ENCODE measurements around the gene JPH4. TPM values are rescaled to one million over a fixed set of nuclear protein-coding genes. Genes with fewer than 3 reads are reported as not detected.
A peak's percentile ranks its signal among the peaks of the same experiment; 100 is the strongest.

JPH4 gene
- total RNA-seq, 1 experiment from 2014 or later = 0.15 TPM

DNA sequence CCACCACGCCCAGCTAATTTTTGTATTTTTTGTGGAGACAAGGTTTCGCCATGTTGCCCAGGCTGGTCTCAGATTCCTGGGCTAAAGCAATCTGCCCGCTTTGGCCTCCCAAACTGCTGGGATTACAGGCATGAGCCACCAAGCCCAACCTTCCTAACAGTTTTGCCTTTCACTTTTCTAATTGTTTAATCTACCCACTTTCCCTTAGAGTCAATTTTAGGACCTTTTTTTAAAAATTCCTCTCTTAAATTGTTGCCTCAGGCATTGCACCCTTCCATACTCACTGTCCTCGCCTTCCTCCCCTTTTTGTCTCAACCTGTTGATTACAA, 38.5 kb downstream of the JPH4 start:
- Histone ChIP-seq H4K20me1 (ENCODE audit: insufficient read depth) (no peaks in the 10 kb centered on the region), H3K9me2 (ENCODE audit: insufficient read depth) (no peaks in the 10 kb centered on the region), H3K27me3 (ENCODE audit: insufficient read depth, low read length) (no peaks in the 10 kb centered on the region), H3K27ac (ENCODE audit: low read depth, low read length) (no peak overlapping the region), H3K9me3 (ENCODE audit: control insufficient read depth in 1 of 2, insufficient read depth in 1 of 2, low read depth in 1 of 2, low read length in 2 of 2) (no peaks in the 10 kb centered on the region), H3K9ac (ENCODE audit: low read length) (no peak overlapping the region), H3K4me3 (replicated peaks in 1 of 2; ENCODE audit: low read depth in 1 of 2, low read length in 2 of 2) (no peak overlapping the region), H3K36me3 (ENCODE audit: control insufficient read depth in 1 of 2, insufficient read depth in 2 of 2, low read length in 2 of 2) (no peaks in the 10 kb centered on the region), H3K4me1 (ENCODE audit: control insufficient read depth in 1 of 2, insufficient read depth in 2 of 2, low read length in 2 of 2) (peaks cover 0 to 9% of the 10 kb centered on the region in 2 experiments; a peak in 2 of 4 replicates), H3K4me2 (ENCODE audit: low read length) (no peak overlapping the region), H2AFZ (ENCODE audit: low read depth, low read length, poor library complexity, severe bottlenecking) (no peak overlapping the region), H3K79me2 (ENCODE audit: insufficient read depth, low read length) (no peaks in the 10 kb centered on the region)
- ChIA-PET POLR2A (no interaction called here), RAD21 (ENCODE audit: low non-redundant PET in 1 of 2, low total read pairs in 2 of 2, uncharacterized antibody in 2 of 2, unreplicated experiment in 2 of 2) (no interaction called here), CTCF (interaction anchor here (2.2 kb wide), 1 partner anchor 62 kb away, joined by 5 read pairs; no protein-coding TSS in a partner anchor)
- DNase-seq (ENCODE audit: low read depth, low spot score) (no peak), ATAC-seq (no peak)
- BruUV-seq (replicated peaks) = no TSS peak
- no peak for TF ChIP-seq POLR2AphosphoS5 (IDR thresholded peaks at IDR 0.05; ENCODE audit: low read depth, low read length)
- TF ChIP-seq FOSL1 (IDR thresholded peaks at IDR 0.05; ENCODE audit: low read depth) = no peak
- TF ChIP-seq CEBPB (IDR thresholded peaks at IDR 0.05; ENCODE audit: low read depth) = no peak
- no peak for TF ChIP-seq POLR2A (IDR thresholded peaks at IDR 0.05; ENCODE audit: borderline replicate concordance, extremely low read depth, insufficient read depth, insufficient read length)
- TF ChIP-seq SIN3A (IDR thresholded peaks at IDR 0.05; ENCODE audit: low read depth) = no peak
- TF ChIP-seq ZFX (IDR thresholded peaks at IDR 0.05) = no peak
- no peak for TF ChIP-seq SP1 (IDR thresholded peaks at IDR 0.05; ENCODE audit: low read depth)
- TF ChIP-seq EZH2 (IDR thresholded peaks at IDR 0.05) = no peak
- TF ChIP-seq JUND (IDR thresholded peaks at IDR 0.05) = no peak
- no peak for TF ChIP-seq SRF (IDR thresholded peaks at IDR 0.05; ENCODE audit: low read depth)
- TF ChIP-seq, protein P1, sequence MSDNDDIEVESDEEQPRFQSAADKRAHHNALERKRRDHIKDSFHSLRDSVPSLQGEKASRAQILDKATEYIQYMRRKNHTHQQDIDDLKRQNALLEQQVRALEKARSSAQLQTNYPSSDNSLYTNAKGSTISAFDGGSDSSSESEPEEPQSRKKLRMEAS (IDR thresholded peaks at IDR 0.05) = no peak
- intact Hi-C loops (cut with micrococcal nuclease) = loop anchor here (5.0 kb wide), 1 partner anchor 63 kb away; no protein-coding TSS in a partner anchor

DNA sequence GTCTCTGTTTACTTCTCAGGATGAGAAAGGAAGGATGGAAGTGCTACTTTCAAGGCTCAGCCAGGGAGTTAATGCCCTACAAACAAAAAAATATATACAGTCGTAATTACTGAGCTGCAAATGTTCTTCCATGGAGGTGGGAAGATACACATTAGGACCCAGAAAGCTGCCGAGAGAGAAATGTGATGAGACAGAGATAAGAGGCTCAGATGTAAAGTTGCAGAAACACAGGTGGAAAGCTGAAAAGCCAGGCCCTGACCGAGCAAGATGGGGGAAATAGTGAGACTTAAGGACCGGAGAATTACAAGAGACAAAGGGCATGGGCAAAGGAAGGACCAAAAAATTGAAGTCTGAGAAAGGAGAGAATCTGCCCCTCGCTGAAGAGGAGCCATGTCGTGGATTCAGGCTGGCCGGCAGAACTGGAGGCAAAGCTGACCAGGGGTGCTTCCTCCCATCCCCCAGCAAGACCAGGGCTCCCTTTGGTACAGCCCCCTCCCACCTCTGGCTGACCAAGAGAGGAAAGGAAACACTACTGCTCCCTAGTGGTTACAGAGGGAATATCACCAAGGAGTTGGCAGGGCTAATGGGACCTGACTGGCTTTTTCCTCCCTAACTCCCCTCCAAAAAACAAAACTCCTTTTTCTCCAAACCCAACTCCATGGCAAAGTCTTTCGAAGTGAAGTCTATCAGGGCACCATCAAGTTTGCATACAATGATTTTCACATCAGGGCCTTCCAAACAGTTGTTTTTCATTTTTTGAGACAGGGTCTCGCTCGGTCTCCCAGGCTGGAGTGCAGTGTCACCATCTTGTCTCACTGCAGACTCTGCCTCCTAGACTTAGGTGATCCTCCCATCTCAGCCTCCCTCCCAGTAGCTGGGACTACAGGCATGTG, 39.1 kb downstream of the JPH4 start:
- TF ChIP-seq TCF7L2 (IDR thresholded peaks at IDR 0.05; ENCODE audit: borderline replicate concordance, extremely low read depth, insufficient read depth, insufficient read length) (no peak), RAD21 (IDR thresholded peaks at IDR 0.05; ENCODE audit: low read depth) (peak; percentile 55)
- TF ChIP-seq, protein P2, sequence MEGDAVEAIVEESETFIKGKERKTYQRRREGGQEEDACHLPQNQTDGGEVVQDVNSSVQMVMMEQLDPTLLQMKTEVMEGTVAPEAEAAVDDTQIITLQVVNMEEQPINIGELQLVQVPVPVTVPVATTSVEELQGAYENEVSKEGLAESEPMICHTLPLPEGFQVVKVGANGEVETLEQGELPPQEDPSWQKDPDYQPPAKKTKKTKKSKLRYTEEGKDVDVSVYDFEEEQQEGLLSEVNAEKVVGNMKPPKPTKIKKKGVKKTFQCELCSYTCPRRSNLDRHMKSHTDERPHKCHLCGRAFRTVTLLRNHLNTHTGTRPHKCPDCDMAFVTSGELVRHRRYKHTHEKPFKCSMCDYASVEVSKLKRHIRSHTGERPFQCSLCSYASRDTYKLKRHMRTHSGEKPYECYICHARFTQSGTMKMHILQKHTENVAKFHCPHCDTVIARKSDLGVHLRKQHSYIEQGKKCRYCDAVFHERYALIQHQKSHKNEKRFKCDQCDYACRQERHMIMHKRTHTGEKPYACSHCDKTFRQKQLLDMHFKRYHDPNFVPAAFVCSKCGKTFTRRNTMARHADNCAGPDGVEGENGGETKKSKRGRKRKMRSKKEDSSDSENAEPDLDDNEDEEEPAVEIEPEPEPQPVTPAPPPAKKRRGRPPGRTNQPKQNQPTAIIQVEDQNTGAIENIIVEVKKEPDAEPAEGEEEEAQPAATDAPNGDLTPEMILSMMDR (IDR thresholded peaks at IDR 0.05 in 2 of 3, conservative IDR thresholded peaks at IDR 0.05 in 1 of 3; ENCODE audit: borderline replicate concordance in 1 of 3, insufficient read depth in 1 of 3, low read depth in 2 of 3, low read length in 2 of 3) = peak; percentile 42 to 85 (median 80); a peak in 5 of 6 replicates
- ATAC-seq (peak; percentile 95), DNase-seq (ENCODE audit: low read depth, low spot score) (peak; percentile 19)
- Histone ChIP-seq H3K27me3 (ENCODE audit: insufficient read depth, low read length) (no peaks in the 10 kb centered on the region), H3K9me3 (ENCODE audit: control insufficient read depth in 1 of 2, insufficient read depth in 1 of 2, low read depth in 1 of 2, low read length in 2 of 2) (no peaks in the 10 kb centered on the region), H3K9ac (ENCODE audit: low read length) (no peak overlapping the region), H3K79me2 (ENCODE audit: insufficient read depth, low read length) (no peaks in the 10 kb centered on the region), H3K4me1 (ENCODE audit: control insufficient read depth in 1 of 2, insufficient read depth in 2 of 2, low read length in 2 of 2) (peaks cover 0 to 9% of the 10 kb centered on the region in 2 experiments; a peak in 2 of 4 replicates), H2AFZ (ENCODE audit: low read depth, low read length, poor library complexity, severe bottlenecking) (no peak overlapping the region), H3K36me3 (ENCODE audit: control insufficient read depth in 1 of 2, insufficient read depth in 2 of 2, low read length in 2 of 2) (no peaks in the 10 kb centered on the region), H3K27ac (ENCODE audit: low read depth, low read length) (no peak overlapping the region), H3K4me3 (replicated peaks in 1 of 2; ENCODE audit: low read depth in 1 of 2, low read length in 2 of 2) (no peak overlapping the region), H3K4me2 (ENCODE audit: low read length) (no peak overlapping the region), H3K9me2 (ENCODE audit: insufficient read depth) (no peaks in the 10 kb centered on the region), H4K20me1 (ENCODE audit: insufficient read depth) (no peaks in the 10 kb centered on the region)
- ChIA-PET RAD21 (ENCODE audit: low non-redundant PET in 1 of 2, low total read pairs in 2 of 2, uncharacterized antibody in 2 of 2, unreplicated experiment in 2 of 2) (no interaction called here), CTCF (interaction anchor here (0.7 to 2.4 kb wide), 5 partner anchors 10 to 61 kb away, joined by 3 to 9 read pairs (median 5); no protein-coding TSS in a partner anchor), POLR2A (no interaction called here)
- no TSS peak for BruUV-seq (replicated peaks)
- intact Hi-C loops (cut with micrococcal nuclease) = loop anchor here (5.0 kb wide), 1 partner anchor 62 kb away; no protein-coding TSS in a partner anchor
